ENCODE results near the gene IL22RA1.

DNA sequence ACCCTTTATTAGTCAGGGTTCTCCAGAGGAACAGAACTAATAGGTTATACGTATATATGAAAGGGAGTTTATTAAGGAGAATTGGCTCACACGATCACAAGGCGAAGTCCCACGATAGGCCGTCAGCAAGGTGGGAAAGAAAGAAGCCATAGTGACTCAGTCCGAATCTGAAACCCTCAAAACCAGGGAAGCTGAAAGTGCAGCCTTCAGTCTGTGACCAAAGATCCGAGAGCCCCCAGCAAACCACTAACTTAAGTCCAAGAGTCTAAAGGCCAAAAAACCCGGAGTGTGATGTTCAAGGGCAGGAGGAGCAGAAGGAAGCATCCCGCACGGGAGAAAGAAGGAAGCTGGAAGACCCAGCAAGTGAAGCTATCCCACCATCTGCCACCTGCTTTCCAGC, 34.2 kb upstream of the IL22RA1 start:
- TF ChIP-seq, protein P1, sequence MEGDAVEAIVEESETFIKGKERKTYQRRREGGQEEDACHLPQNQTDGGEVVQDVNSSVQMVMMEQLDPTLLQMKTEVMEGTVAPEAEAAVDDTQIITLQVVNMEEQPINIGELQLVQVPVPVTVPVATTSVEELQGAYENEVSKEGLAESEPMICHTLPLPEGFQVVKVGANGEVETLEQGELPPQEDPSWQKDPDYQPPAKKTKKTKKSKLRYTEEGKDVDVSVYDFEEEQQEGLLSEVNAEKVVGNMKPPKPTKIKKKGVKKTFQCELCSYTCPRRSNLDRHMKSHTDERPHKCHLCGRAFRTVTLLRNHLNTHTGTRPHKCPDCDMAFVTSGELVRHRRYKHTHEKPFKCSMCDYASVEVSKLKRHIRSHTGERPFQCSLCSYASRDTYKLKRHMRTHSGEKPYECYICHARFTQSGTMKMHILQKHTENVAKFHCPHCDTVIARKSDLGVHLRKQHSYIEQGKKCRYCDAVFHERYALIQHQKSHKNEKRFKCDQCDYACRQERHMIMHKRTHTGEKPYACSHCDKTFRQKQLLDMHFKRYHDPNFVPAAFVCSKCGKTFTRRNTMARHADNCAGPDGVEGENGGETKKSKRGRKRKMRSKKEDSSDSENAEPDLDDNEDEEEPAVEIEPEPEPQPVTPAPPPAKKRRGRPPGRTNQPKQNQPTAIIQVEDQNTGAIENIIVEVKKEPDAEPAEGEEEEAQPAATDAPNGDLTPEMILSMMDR (conservative IDR thresholded peaks at IDR 0.05; ENCODE audit: low read length): no peak
- no peak for TF ChIP-seq EZH2phosphoT487 (IDR thresholded peaks at IDR 0.05; ENCODE audit: borderline replicate concordance)

All from Loucy (cell line).